HepG2 (cell line): ENCODE measurements around the gene KIAA1755. TPM values are rescaled to one million over a fixed set of nuclear protein-coding genes. Genes with fewer than 3 reads are reported as not detected.

Source experiments
- CBFB ChIP-seq: sonication (generic); formaldehyde crosslinking; IDR thresholded peaks from 2 replicates; pipeline ENCODE4 v1.4.0; 2020; ENCODE audit warnings: missing genetic modification reagents
- GZF1 ChIP-seq: sonication (generic); formaldehyde crosslinking; IDR thresholded peaks from 2 replicates; pipeline ENCODE4 v1.5.1; 2020; ENCODE audit warnings: mild to moderate bottlenecking, missing genetic modification reagents
- JDP2 ChIP-seq: sonication (generic); formaldehyde crosslinking; IDR thresholded peaks from 2 replicates; pipeline ENCODE4 v1.8.1; 2022; ENCODE audit warnings: missing genetic modification reagents, borderline replicate concordance
- TBL1XR1 ChIP-seq: fragments of 150-350 bp; IDR thresholded peaks from 2 replicates; pipeline ENCODE4 v1.6.1; 2014; ENCODE audit warnings: borderline replicate concordance, low read length; ENCODE audit not compliant: partially characterized antibody
- ZBED4 ChIP-seq: sonication (generic); formaldehyde crosslinking; IDR thresholded peaks from 2 replicates; pipeline ENCODE4 v1.4.0; 2020; ENCODE audit warnings: missing genetic modification reagents, borderline replicate concordance
- ZNF34 ChIP-seq: sonication (generic); formaldehyde crosslinking; IDR thresholded peaks from 2 replicates; pipeline ENCODE4 v1.4.0; 2020; ENCODE audit warnings: mild to moderate bottlenecking, missing genetic modification reagents, borderline replicate concordance
- ZNF572 ChIP-seq: sonication (generic); formaldehyde crosslinking; IDR thresholded peaks from 2 replicates; pipeline ENCODE4 v1.5.1; 2020; ENCODE audit warnings: mild to moderate bottlenecking, missing genetic modification reagents
- polyA plus RNA-seq, 8 experiments: library from polyadenylated mRNA; depleted of rRNA in 3 of 8; stranded (reverse) in 7 of 8; unstranded in 1 of 8; fragments of >200 nt; fragmentation: Illumina TruSeq in 4 of 8; extraction: Trizol in 4 of 8; gene quantifications; 2 replicates each; pipeline versions ENCODE4 v1.2.1 to v1.2.3, GENCODE V29; 2011 to 2016; ENCODE audit warnings: low read depth in 4 of 8, missing spikeins in 1 of 8, mixed read lengths in 1 of 8; ENCODE audit not compliant: insufficient read depth in 1 of 8
- total RNA-seq, 5 experiments: library from RNA; depleted of rRNA; stranded (reverse); fragments of >200 nt; fragmentation: Illumina TruSeq; extraction: Trizol; gene quantifications; 2 replicates each; pipeline ENCODE4 v1.2.3, GENCODE V29; 2016; ENCODE audit warnings: low read depth in 1 of 5
- TF ChIP-seq, protein P1 (sequence below): sonication (generic); formaldehyde crosslinking; IDR thresholded peaks from 2 replicates; pipeline ENCODE4 v1.9.0; 2021; ENCODE audit warnings: mild to moderate bottlenecking, missing genetic modification reagents
- TF ChIP-seq, protein P2 (sequence below): sonication (generic); formaldehyde crosslinking; IDR thresholded peaks from 2 replicates; pipeline ENCODE4 v1.5.1; 2020; ENCODE audit warnings: mild to moderate bottlenecking, moderate library complexity, missing genetic modification reagents

KIAA1755 gene
- total and polyA plus RNA-seq, 2 of the 13 experiments (the other 11 are each of a cell fraction or from before 2014, with no cell fraction given) = 0.04 TPM; not detected in 1

DNA sequence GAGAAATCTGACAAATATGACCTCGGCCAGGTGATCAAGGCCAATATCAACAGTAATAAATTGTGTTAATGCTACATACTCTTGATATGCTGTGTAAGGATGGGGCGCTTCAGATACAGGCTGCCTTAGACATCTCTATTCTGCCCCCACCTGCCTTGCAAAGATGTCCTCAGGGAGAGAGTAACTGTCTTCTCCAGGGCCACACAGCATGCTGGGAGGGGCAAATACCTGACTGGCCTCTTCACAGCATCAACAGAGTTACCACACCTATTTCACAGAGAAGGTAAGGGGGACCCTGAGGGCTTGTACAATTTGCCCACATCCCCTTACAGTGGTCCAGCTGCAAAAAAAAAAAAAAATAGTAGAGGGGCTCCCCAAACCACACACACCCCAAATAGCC, 17.2 kb upstream of the KIAA1755 start (continued):
- TF ChIP-seq, protein P1, sequence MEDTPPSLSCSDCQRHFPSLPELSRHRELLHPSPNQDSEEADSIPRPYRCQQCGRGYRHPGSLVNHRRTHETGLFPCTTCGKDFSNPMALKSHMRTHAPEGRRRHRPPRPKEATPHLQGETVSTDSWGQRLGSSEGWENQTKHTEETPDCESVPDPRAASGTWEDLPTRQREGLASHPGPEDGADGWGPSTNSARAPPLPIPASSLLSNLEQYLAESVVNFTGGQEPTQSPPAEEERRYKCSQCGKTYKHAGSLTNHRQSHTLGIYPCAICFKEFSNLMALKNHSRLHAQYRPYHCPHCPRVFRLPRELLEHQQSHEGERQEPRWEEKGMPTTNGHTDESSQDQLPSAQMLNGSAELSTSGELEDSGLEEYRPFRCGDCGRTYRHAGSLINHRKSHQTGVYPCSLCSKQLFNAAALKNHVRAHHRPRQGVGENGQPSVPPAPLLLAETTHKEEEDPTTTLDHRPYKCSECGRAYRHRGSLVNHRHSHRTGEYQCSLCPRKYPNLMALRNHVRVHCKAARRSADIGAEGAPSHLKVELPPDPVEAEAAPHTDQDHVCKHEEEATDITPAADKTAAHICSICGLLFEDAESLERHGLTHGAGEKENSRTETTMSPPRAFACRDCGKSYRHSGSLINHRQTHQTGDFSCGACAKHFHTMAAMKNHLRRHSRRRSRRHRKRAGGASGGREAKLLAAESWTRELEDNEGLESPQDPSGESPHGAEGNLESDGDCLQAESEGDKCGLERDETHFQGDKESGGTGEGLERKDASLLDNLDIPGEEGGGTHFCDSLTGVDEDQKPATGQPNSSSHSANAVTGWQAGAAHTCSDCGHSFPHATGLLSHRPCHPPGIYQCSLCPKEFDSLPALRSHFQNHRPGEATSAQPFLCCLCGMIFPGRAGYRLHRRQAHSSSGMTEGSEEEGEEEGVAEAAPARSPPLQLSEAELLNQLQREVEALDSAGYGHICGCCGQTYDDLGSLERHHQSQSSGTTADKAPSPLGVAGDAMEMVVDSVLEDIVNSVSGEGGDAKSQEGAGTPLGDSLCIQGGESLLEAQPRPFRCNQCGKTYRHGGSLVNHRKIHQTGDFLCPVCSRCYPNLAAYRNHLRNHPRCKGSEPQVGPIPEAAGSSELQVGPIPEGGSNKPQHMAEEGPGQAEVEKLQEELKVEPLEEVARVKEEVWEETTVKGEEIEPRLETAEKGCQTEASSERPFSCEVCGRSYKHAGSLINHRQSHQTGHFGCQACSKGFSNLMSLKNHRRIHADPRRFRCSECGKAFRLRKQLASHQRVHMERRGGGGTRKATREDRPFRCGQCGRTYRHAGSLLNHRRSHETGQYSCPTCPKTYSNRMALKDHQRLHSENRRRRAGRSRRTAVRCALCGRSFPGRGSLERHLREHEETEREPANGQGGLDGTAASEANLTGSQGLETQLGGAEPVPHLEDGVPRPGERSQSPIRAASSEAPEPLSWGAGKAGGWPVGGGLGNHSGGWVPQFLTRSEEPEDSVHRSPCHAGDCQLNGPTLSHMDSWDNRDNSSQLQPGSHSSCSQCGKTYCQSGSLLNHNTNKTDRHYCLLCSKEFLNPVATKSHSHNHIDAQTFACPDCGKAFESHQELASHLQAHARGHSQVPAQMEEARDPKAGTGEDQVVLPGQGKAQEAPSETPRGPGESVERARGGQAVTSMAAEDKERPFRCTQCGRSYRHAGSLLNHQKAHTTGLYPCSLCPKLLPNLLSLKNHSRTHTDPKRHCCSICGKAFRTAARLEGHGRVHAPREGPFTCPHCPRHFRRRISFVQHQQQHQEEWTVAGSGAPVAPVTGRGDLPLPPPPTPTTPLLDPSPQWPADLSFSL (CRISPR knock-in tag) = no peak
- no peak for TF ChIP-seq ZNF572 (CRISPR knock-in tag)
- no peak for TF ChIP-seq JDP2 (CRISPR knock-in tag)
- no peak for TF ChIP-seq TBL1XR1
- TF ChIP-seq ZNF34 = no peak
- TF ChIP-seq CBFB (CRISPR knock-in tag) = no peak
- TF ChIP-seq GZF1 (CRISPR knock-in tag) = no peak
- TF ChIP-seq, protein P2, sequence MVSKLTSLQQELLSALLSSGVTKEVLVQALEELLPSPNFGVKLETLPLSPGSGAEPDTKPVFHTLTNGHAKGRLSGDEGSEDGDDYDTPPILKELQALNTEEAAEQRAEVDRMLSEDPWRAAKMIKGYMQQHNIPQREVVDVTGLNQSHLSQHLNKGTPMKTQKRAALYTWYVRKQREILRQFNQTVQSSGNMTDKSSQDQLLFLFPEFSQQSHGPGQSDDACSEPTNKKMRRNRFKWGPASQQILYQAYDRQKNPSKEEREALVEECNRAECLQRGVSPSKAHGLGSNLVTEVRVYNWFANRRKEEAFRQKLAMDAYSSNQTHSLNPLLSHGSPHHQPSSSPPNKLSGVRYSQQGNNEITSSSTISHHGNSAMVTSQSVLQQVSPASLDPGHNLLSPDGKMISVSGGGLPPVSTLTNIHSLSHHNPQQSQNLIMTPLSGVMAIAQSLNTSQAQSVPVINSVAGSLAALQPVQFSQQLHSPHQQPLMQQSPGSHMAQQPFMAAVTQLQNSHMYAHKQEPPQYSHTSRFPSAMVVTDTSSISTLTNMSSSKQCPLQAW (CRISPR knock-in tag) = no peak
- TF ChIP-seq ZBED4 (CRISPR knock-in tag) = no peak
